Stomach (tissue), 9 donors: Measurements from ENCODE around the gene RPS17. TPM values are rescaled to one million over a fixed set of nuclear protein-coding genes. Genes with fewer than 3 reads are reported as not detected.

Experiments
- DNase-seq, 2 donors: peaks; one replicate each; pipeline versions ENCODE4 v3.0.0 to v3.0.0-alpha.2; 2013 to 2019
- H3K27ac ChIP-seq, 5 donors: fragments of 200-600 bp in 4 of 5; sonication (generic) in 4 of 5; one replicate each; pipeline ENCODE4 v1.5.1; 2013 to 2019; ENCODE audit warnings: mild to moderate bottlenecking in 1 of 5, moderate library complexity in 1 of 5
- H3K27me3 ChIP-seq, 3 donors: fragments of 200-600 bp; sonication (generic); one replicate each; pipeline ENCODE4 v1.5.1; 2017 to 2019; ENCODE audit warnings: mixed run types in 1 of 3
- H3K36me3 ChIP-seq, 4 donors: fragments of 200-600 bp; sonication (generic); 1 replicate in 3 of 4; 2 replicates in 1 of 4; pipeline ENCODE4 v1.5.1; 2016 to 2019
- H3K4me1 ChIP-seq, 4 donors: fragments of 200-600 bp; sonication (generic); one replicate each; pipeline ENCODE4 v1.5.1; 2016 to 2019
- H3K4me3 ChIP-seq, 4 donors: fragments of 200-600 bp; sonication (generic) in 3 of 4; one replicate each; pipeline ENCODE4 v1.5.1; 2016 to 2019; ENCODE audit warnings: mild to moderate bottlenecking in 1 of 4
- H3K9me3 ChIP-seq, 4 donors: fragments of 200-600 bp; sonication (generic); one replicate each; pipeline ENCODE4 v1.5.1; 2016 to 2019
- EP300 ChIP-seq: sonication (generic); formaldehyde crosslinking; IDR thresholded peaks from one replicate; pipeline ENCODE4 v1.6.1; 2017; ENCODE audit warnings: antibody characterized with exemption
- POLR2A ChIP-seq, 4 donors: fragments of 450-650 bp; IDR thresholded peaks; one replicate each; pipeline ENCODE4 v1.6.1; 2016; ENCODE audit warnings: antibody characterized with exemption in 4 of 4, control low read depth in 2 of 4, mild to moderate bottlenecking in 1 of 4, moderate library complexity in 1 of 4
- POLR2AphosphoS5 ChIP-seq, 3 donors: sonication (generic); formaldehyde crosslinking; IDR thresholded peaks; one replicate each; pipeline ENCODE4 v1.6.1; 2016; ENCODE audit warnings: antibody characterized with exemption in 3 of 3
- WGBS, 5 donors: extraction: QIAGEN DNeasy Blood & Tissue Kit in 3 of 5; methylation state at CpG; one replicate each; pipeline versions ENCODE4 v1.1.5 to v1.1.7; 2013 to 2018; 5-methylcytosine and 5-hydroxymethylcytosine counted together
- intact Hi-C: fragments of 100-400 bp; cut with DNase I; formaldehyde crosslinking; loops from one replicate; pipeline ENCODE4 v1.15.1; 2023; ENCODE audit warnings: low total_unique reads
- polyA plus RNA-seq, 3 donors: library from polyadenylated mRNA; stranded (reverse); fragments of 200-250 nt; gene quantifications; one replicate each; pipeline ENCODE4 v1.2.3, GENCODE V29; 2013
- total RNA-seq, 5 donors: library from RNA; depleted of rRNA; stranded (reverse); fragments of >200 nt; gene quantifications; one replicate each; pipeline versions ENCODE4 v1.1.0 to v1.2.3, GENCODE V29; 2014 to 2016
- TF ChIP-seq, protein P1 (sequence below), 7 experiments: fragments of 450-650 bp in 4 of 7; fragments of 200-600 bp in 3 of 7; sonication (generic) in 3 of 7; IDR thresholded peaks; one replicate each; pipeline ENCODE4 v1.5.1; 2016 to 2019; ENCODE audit warnings: antibody characterized with exemption in 7 of 7, control low read depth in 2 of 7, mild to moderate bottlenecking in 1 of 7
- donor health status: healthy with polysubstance abuse.
- donor health status: Bipolar disorder and iron deficiency.
- donor health status: healthy.

Gene RPS17
- total and polyA plus RNA-seq, 8 donors: 364 to 5,380 (median 1,723) TPM

DNA sequence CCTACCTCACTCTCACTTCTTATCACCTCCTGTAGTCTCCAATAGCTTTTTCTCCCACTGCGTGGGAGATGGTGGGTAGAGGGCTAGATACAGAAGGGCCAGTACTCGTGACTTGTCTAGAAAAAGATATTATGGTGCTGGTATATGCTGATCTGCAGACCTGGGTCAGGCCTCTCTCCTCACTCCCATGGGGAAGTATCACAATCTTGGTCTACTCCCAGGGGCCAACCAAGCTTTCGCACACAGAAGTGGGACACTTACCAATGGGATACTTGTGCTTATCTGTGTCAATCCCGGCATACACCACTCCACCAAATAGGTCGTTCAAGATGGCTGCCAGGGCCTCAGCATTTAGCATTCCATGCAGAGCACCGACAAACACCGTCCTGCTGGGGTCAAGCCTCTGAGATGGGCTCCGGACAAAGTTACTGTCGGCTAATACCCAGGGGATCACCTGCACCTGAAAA, 9.0 kb upstream of the RPS17 start:
- intact Hi-C loops: no loop called here
- H3K27me3 ChIP-seq: no peaks in the 10 kb centered on the region
- H3K36me3 ChIP-seq: peaks cover 0 to 67% (median 21%) of the 10 kb centered on the region in 4 donors
- H3K27ac ChIP-seq: no peak overlapping the region
- TF ChIP-seq POLR2AphosphoS5 (IDR thresholded peaks at IDR 0.05) (no peak), EP300 (no peak), POLR2A (IDR thresholded peaks at IDR 0.05) (no peak)
- TF ChIP-seq, protein P1, sequence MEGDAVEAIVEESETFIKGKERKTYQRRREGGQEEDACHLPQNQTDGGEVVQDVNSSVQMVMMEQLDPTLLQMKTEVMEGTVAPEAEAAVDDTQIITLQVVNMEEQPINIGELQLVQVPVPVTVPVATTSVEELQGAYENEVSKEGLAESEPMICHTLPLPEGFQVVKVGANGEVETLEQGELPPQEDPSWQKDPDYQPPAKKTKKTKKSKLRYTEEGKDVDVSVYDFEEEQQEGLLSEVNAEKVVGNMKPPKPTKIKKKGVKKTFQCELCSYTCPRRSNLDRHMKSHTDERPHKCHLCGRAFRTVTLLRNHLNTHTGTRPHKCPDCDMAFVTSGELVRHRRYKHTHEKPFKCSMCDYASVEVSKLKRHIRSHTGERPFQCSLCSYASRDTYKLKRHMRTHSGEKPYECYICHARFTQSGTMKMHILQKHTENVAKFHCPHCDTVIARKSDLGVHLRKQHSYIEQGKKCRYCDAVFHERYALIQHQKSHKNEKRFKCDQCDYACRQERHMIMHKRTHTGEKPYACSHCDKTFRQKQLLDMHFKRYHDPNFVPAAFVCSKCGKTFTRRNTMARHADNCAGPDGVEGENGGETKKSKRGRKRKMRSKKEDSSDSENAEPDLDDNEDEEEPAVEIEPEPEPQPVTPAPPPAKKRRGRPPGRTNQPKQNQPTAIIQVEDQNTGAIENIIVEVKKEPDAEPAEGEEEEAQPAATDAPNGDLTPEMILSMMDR (IDR thresholded peaks at IDR 0.05): no peak
- DNase-seq: no peak
- no peak overlapping the region for H3K4me3 ChIP-seq
- WGBS, 5 donors: 89 to 96% (median 91%) methylated on average over 7 to 9 of the region's 9 CpGs
- no peaks in the 10 kb centered on the region for H3K9me3 ChIP-seq
- no peaks in the 10 kb centered on the region for H3K4me1 ChIP-seq

DNA sequence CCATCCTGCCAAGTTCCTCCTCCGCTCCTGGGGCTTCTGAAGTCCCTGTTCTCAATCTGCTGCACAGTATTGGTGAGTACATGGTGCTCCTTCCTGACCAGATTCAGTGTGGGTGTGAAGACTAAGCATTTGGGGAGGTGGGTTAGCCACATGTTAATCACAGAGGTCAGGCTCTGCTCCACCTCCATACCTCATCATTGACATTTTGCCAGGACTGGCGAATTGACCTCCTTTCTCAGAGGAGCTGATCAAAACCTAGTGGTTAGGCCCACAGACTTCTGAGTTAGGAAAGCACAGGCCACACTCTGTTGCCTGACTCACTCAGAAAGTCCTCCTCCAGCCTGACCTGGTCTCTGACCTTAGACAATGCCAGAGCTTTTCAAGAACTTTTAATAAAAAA, 8.4 kb upstream of the RPS17 start:
- 68 to 90% (median 83%) methylated on average over 2 of the region's 2 CpGs for WGBS, 5 donors
- Histone ChIP-seq H3K27ac (no peak overlapping the region), H3K9me3 (no peaks in the 10 kb centered on the region), H3K36me3 (peaks cover 0 to 66% (median 21%) of the 10 kb centered on the region in 4 donors), H3K4me1 (no peaks in the 10 kb centered on the region), H3K4me3 (no peak overlapping the region), H3K27me3 (no peaks in the 10 kb centered on the region)
- no peak for TF ChIP-seq POLR2A (IDR thresholded peaks at IDR 0.05)
- TF ChIP-seq POLR2AphosphoS5 (IDR thresholded peaks at IDR 0.05): no peak
- TF ChIP-seq, protein P1 (IDR thresholded peaks at IDR 0.05): no peak
- TF ChIP-seq EP300: no peak
- intact Hi-C loops: no loop called here
- DNase-seq: no peak

DNA sequence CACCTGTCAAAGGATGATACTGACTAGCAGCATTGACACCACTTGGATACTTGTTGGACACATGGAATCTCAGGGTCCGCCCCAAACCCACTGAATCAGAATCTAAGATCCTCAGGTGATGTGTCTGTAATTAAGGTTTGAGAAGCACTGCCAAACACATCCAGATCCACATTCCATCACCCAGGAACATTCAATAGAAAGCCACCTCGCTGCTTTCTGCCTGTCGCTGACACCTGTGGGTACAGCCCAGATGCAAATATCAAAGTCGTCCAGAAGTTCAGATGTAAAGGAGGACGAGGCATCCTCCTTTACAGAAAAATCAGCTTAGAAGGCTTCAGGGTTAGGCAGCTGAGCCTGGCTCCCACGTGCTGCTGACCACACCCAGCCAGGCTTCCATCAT, 5.2 kb upstream of the RPS17 start:
- intact Hi-C loops: no loop called here
- no peak for TF ChIP-seq POLR2A (IDR thresholded peaks at IDR 0.05)
- no peak for TF ChIP-seq EP300
- TF ChIP-seq, protein P1 (IDR thresholded peaks at IDR 0.05): no peak
- no peak for TF ChIP-seq POLR2AphosphoS5 (IDR thresholded peaks at IDR 0.05)
- Histone ChIP-seq H3K9me3 (no peaks in the 10 kb centered on the region), H3K4me1 (peaks cover 0 to 10% (median 8%) of the 10 kb centered on the region in 4 donors), H3K27me3 (no peaks in the 10 kb centered on the region), H3K4me3 (no peak overlapping the region), H3K27ac (no peak overlapping the region), H3K36me3 (peaks cover 0 to 33% (median 3%) of the 10 kb centered on the region in 4 donors)
- no peak for DNase-seq
- WGBS, 5 donors: 67 to 73% (median 72%) methylated on average over 6 of the region's 6 CpGs

DNA sequence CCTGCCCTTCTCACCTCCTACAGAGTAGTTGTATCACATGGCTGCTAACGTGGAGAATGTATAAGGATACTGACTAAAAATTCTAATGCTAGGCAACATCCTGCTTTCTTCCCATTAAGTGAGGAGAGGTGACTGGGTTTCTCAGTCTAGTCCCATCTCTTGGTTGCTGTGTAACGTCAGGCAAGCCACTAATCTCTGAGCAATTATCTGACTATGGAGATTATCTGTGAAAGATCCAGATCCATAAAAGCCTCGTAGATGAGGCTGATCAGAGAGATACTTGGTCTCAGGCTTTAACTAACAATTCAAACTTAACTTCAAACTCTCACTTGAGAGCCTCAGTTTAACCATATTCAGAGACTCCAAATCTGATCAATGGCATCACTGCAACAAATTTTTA, 4.7 kb upstream of the RPS17 start:
- TF ChIP-seq, protein P1 (IDR thresholded peaks at IDR 0.05): no peak
- TF ChIP-seq EP300 (no peak), POLR2A (IDR thresholded peaks at IDR 0.05) (no peak), POLR2AphosphoS5 (IDR thresholded peaks at IDR 0.05) (no peak)
- no peaks in the 10 kb centered on the region for H3K9me3 ChIP-seq
- DNase-seq: no peak
- no peaks in the 10 kb centered on the region for H3K27me3 ChIP-seq
- peaks cover 0 to 10% (median 8%) of the 10 kb centered on the region in 4 donors for H3K4me1 ChIP-seq
- H3K36me3 ChIP-seq: peaks cover 0 to 29% (median 1%) of the 10 kb centered on the region in 4 donors
- no peak overlapping the region for H3K27ac ChIP-seq
- no peak overlapping the region for H3K4me3 ChIP-seq
- WGBS, 5 donors: 31 to 46% (median 32%) methylated on average over 3 of the region's 3 CpGs
- intact Hi-C loops: no loop called here
